Duodenal mucosa (tissue), 2 donors: ENCODE measurements around the gene TDRD10.

Source experiments
- H3K27ac ChIP-seq: one replicate; pipeline ENCODE4 v1.7.0; 2013; ENCODE audit warnings: low read depth, low read length
- H3K27me3 ChIP-seq, 2 donors: one replicate each; pipeline ENCODE4 v1.7.0; 2013; ENCODE audit warnings: low read length in 2 of 2, control low read depth in 1 of 2; ENCODE audit not compliant: insufficient read depth in 2 of 2, control insufficient read depth in 1 of 2
- H3K36me3 ChIP-seq, 2 donors: one replicate each; pipeline ENCODE4 v1.7.0; 2013; ENCODE audit warnings: low read length in 2 of 2, control low read depth in 1 of 2; ENCODE audit not compliant: insufficient read depth in 2 of 2, control insufficient read depth in 1 of 2
- H3K4me1 ChIP-seq, 2 donors: one replicate each; pipeline ENCODE4 v1.7.0; 2013; ENCODE audit warnings: low read length in 2 of 2, control low read depth in 1 of 2; ENCODE audit not compliant: insufficient read depth in 2 of 2, control insufficient read depth in 1 of 2
- H3K4me3 ChIP-seq, 2 donors: one replicate each; pipeline ENCODE4 v1.7.0; 2013; ENCODE audit warnings: low read length in 2 of 2, low read depth in 1 of 2
- H3K9ac ChIP-seq, 2 donors: one replicate each; pipeline ENCODE4 v1.7.0; 2013; ENCODE audit warnings: low read length in 2 of 2, low read depth in 1 of 2
- H3K9me3 ChIP-seq, 2 donors: one replicate each; pipeline ENCODE4 v1.7.0; 2013; ENCODE audit warnings: low read length in 2 of 2, control low read depth in 1 of 2; ENCODE audit not compliant: control insufficient read depth in 1 of 2

The TDRD10 gene

GRCh38 chr1:154590756-154591155, 88.7 kb downstream of the TDRD10 start:
- Histone ChIP-seq H3K9ac (no peak overlapping the region), H3K36me3 (peaks cover 76 to 96% of the 10 kb centered on the region in 2 donors), H3K27ac (no peak overlapping the region), H3K9me3 (no peaks in the 10 kb centered on the region), H3K27me3 (no peaks in the 10 kb centered on the region), H3K4me1 (no peaks in the 10 kb centered on the region), H3K4me3 (no peak overlapping the region)

GRCh38 chr1:154591206-154591605, 89.2 kb downstream of the TDRD10 start:
- H3K9ac ChIP-seq: no peak overlapping the region
- no peaks in the 10 kb centered on the region for H3K9me3 ChIP-seq
- H3K4me3 ChIP-seq: no peak overlapping the region
- no peak overlapping the region for H3K27ac ChIP-seq
- H3K27me3 ChIP-seq: no peaks in the 10 kb centered on the region
- no peaks in the 10 kb centered on the region for H3K4me1 ChIP-seq
- peaks cover 75 to 95% of the 10 kb centered on the region in 2 donors for H3K36me3 ChIP-seq

GRCh38 chr1:154593390-154593789, 91.4 kb downstream of the TDRD10 start:
- Histone ChIP-seq H3K9ac (no peak overlapping the region), H3K9me3 (no peaks in the 10 kb centered on the region), H3K27ac (no peak overlapping the region), H3K4me1 (no peaks in the 10 kb centered on the region), H3K36me3 (peaks cover 75 to 95% of the 10 kb centered on the region in 2 donors), H3K27me3 (no peaks in the 10 kb centered on the region), H3K4me3 (no peak overlapping the region)

GRCh38 chr1:154594811-154595210, 92.8 kb downstream of the TDRD10 start:
- no peak overlapping the region for H3K9ac ChIP-seq
- no peaks in the 10 kb centered on the region for H3K9me3 ChIP-seq
- no peaks in the 10 kb centered on the region for H3K4me1 ChIP-seq
- no peaks in the 10 kb centered on the region for H3K27me3 ChIP-seq
- H3K4me3 ChIP-seq: no peak overlapping the region
- H3K27ac ChIP-seq: no peak overlapping the region
- peaks cover 65 to 95% of the 10 kb centered on the region in 2 donors for H3K36me3 ChIP-seq

- H3K4me1 ChIP-seq: no peaks in the 10 kb centered on the region
- H3K36me3 ChIP-seq: peaks cover 59 to 91% of the 10 kb centered on the region in 2 donors
- H3K27me3 ChIP-seq: no peaks in the 10 kb centered on the region
Observed at GRCh38 chr1:154595621-154596020, 93.6 kb downstream of the TDRD10 start.

More at GRCh38 chr1:154595621-154596020, 93.6 kb downstream of the TDRD10 start:
- Histone ChIP-seq H3K9ac (no peak overlapping the region), H3K27ac (no peak overlapping the region), H3K9me3 (no peaks in the 10 kb centered on the region), H3K4me3 (no peak overlapping the region)
